Uterus (tissue), 4 donors: ENCODE measurements around the gene ACSS2. TPM values are rescaled to one million over a fixed set of nuclear protein-coding genes. Genes with fewer than 3 reads are reported as not detected.

ENCODE experiments used
- DNase-seq, 2 donors: peaks; one replicate each; pipeline ENCODE4 v3.0.0-alpha.2; 2019 to 2020
- H3K27ac ChIP-seq, 2 donors: fragments of 200-600 bp; sonication (generic); 1 replicate in 1 of 2; 2 replicates in 1 of 2; pipeline ENCODE4 v1.5.1; 2016 to 2018
- H3K27me3 ChIP-seq, 2 donors: fragments of 200-600 bp; sonication (generic); one replicate each; pipeline ENCODE4 v1.5.1; 2018 to 2019; ENCODE audit warnings: control low read depth in 1 of 2
- H3K36me3 ChIP-seq, 2 donors: fragments of 200-600 bp; sonication (generic); one replicate each; pipeline ENCODE4 v1.5.1; 2019; ENCODE audit warnings: control low read depth in 1 of 2
- H3K4me1 ChIP-seq, 2 donors: fragments of 200-600 bp; sonication (generic); one replicate each; pipeline ENCODE4 v1.5.1; 2018 to 2019; ENCODE audit warnings: control low read depth in 1 of 2
- H3K4me3 ChIP-seq, 2 donors: fragments of 200-600 bp; sonication (generic); 1 replicate in 1 of 2; 2 replicates in 1 of 2; pipeline ENCODE4 v1.5.1; 2018 to 2019; ENCODE audit warnings: mild to moderate bottlenecking in 1 of 2
- H3K9me3 ChIP-seq, 2 donors: fragments of 200-600 bp; sonication (generic); one replicate each; pipeline ENCODE4 v1.5.1; 2019; ENCODE audit warnings: control low read depth in 1 of 2
- POLR2A ChIP-seq, 2 donors: fragments of 450-650 bp; IDR thresholded peaks; one replicate each; pipeline ENCODE4 v1.6.1; 2016; ENCODE audit warnings: antibody characterized with exemption in 2 of 2, mild to moderate bottlenecking in 1 of 2, moderate library complexity in 1 of 2
- intact Hi-C: fragments of 100-400 bp; cut with DNase I; formaldehyde crosslinking; loops from one replicate; pipeline ENCODE4 v1.15.1; 2023; ENCODE audit warnings: low total_unique reads
- total RNA-seq, 4 donors: library from RNA; depleted of rRNA in 3 of 4; stranded (reverse); fragments of >200 nt in 3 of 4; gene quantifications; one replicate each; pipeline versions ENCODE4 v1.1.0 to v1.2.4, GENCODE V29; 2014 to 2023
- TF ChIP-seq, protein P1 (sequence below), 4 experiments: fragments of 200-600 bp in 2 of 4; fragments of 450-650 bp in 2 of 4; sonication (generic) in 2 of 4; IDR thresholded peaks; one replicate each; pipeline ENCODE4 v1.5.1; 2016 to 2019; ENCODE audit warnings: antibody characterized with exemption in 4 of 4, mild to moderate bottlenecking in 2 of 4, moderate library complexity in 1 of 4
- donor health status: DM: yes; HTN: yes; CAD: no.

Gene ACSS2
- total RNA-seq, 4 donors from 2014 or later, result 18.8 to 138 (median 48.7) TPM

DNA sequence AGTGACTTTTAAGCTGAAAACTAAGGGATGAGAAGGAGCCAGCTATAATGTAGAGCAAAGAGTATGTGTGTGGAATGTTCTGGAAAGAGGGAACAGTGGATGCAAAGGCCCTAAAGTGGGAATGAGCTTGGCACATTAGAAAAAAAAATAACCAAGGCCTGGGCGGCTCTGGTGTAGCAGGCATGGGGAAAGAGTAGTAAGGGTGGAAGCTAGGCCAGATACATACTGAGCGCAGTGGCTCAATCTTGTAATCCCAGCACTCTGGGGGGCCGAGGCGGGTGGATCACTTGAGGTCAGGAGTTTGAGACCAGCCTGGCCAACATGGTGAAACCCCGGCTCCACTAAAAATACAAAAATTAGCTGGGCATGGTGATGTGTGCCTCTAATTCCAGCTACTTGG is 12.2 kb upstream of the ACSS2 start:
- no peak overlapping the region for H3K4me3 ChIP-seq
- H3K36me3 ChIP-seq, result no peaks in the 10 kb centered on the region
- DNase-seq, result no peak
- H3K9me3 ChIP-seq, result no peaks in the 10 kb centered on the region
- no peak for TF ChIP-seq POLR2A (IDR thresholded peaks at IDR 0.05)
- TF ChIP-seq, protein P1, sequence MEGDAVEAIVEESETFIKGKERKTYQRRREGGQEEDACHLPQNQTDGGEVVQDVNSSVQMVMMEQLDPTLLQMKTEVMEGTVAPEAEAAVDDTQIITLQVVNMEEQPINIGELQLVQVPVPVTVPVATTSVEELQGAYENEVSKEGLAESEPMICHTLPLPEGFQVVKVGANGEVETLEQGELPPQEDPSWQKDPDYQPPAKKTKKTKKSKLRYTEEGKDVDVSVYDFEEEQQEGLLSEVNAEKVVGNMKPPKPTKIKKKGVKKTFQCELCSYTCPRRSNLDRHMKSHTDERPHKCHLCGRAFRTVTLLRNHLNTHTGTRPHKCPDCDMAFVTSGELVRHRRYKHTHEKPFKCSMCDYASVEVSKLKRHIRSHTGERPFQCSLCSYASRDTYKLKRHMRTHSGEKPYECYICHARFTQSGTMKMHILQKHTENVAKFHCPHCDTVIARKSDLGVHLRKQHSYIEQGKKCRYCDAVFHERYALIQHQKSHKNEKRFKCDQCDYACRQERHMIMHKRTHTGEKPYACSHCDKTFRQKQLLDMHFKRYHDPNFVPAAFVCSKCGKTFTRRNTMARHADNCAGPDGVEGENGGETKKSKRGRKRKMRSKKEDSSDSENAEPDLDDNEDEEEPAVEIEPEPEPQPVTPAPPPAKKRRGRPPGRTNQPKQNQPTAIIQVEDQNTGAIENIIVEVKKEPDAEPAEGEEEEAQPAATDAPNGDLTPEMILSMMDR (IDR thresholded peaks at IDR 0.05), result no peak
- H3K27me3 ChIP-seq, result no peaks in the 10 kb centered on the region
- no peaks in the 10 kb centered on the region for H3K4me1 ChIP-seq
- intact Hi-C loops, result no loop called here
- H3K27ac ChIP-seq, result no peak overlapping the region

DNA sequence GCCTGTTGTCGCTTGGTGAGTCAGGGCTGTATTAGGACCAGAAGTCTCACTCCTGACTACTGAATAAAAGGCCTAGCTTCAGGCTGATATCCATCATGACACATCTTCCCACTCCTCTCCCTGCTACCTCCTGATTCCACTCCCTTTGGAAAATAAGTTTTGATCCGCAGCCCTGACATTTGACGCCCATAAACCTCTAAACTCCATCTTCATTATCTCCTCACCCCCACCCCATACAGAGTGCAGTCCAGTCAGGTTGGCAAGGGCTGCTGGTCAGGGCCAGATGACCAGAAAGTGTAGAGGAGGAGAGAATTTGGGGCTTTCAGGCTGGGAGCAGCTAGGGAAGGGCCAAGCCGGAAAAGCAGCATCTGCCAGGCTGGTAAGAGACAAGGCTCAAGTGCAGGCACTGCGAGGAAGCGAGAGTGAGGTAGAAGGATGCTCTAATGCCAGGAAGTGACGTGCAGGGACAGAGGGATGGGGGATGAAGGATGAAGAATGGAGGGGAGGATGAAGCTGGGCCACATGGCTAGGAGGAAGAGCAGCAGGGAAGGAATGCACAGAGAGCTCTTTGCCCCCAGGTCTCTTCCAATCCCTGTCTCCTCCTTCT is 5.0 kb upstream of the ACSS2 start:
- DNase-seq, result no peak
- peak overlapping the region in 1 of 2 donors; percentile 66 for H3K4me3 ChIP-seq
- peak overlapping the region in 1 of 2 donors; percentile 81 for H3K27ac ChIP-seq
- TF ChIP-seq, protein P1 (IDR thresholded peaks at IDR 0.05), result no peak
- no peak for TF ChIP-seq POLR2A (IDR thresholded peaks at IDR 0.05)
- H3K9me3 ChIP-seq, result no peaks in the 10 kb centered on the region
- no peaks in the 10 kb centered on the region for H3K36me3 ChIP-seq
- H3K4me1 ChIP-seq, result peaks cover 0 to 6% of the 10 kb centered on the region in 2 donors
- H3K27me3 ChIP-seq, result no peaks in the 10 kb centered on the region
- intact Hi-C loops, result loop anchor here (5.0 to 10.0 kb wide), 2 partner anchors 86 to 223 kb away; partner anchors contain the start of genes GSS, MYH7B and TRPC4AP

DNA sequence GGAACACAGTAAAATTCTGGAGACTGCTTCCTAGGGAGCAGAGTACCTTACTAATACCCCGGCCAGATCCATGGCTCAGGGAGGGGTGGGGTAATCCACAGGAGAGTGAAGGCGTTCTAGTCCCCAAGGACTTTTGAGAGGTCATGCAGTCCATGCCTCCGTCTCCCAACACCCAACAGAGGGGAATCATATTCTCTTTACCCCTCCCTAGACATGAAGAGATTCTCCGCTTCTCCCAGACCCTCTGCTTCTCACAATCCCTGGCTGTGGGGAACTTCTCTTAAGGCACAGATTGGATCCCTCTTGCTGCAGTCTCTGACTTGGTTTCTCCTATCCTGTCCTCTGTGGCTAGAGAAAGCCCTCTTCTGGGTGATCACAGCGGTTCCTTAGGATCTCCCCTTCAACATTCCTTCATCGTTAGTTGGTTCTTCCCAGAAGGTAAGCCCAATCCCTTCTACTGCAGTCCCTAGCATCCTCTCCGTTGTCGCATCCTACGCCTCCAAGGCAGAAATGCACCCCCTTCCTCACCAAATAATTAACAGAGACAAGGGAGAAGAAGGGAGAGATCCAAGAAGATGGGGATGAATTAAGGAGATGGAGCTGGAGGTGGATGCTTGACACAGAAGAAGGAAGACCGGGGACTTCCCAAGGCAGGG is 4.3 kb upstream of the ACSS2 start:
- Histone ChIP-seq H3K27ac (peak overlapping the region; percentile 74 to 81), H3K36me3 (no peaks in the 10 kb centered on the region), H3K4me1 (peaks cover 0 to 6% of the 10 kb centered on the region in 2 donors), H3K4me3 (peak overlapping the region; percentile 66 to 69), H3K27me3 (no peaks in the 10 kb centered on the region), H3K9me3 (no peaks in the 10 kb centered on the region)
- DNase-seq, result no peak
- intact Hi-C loops, result loop anchor here (5.0 to 10.0 kb wide), 2 partner anchors 85 to 223 kb away; partner anchors contain the start of genes GSS, MYH7B and TRPC4AP
- TF ChIP-seq, protein P1 (IDR thresholded peaks at IDR 0.05), result no peak
- TF ChIP-seq POLR2A (IDR thresholded peaks at IDR 0.05), result no peak

DNA sequence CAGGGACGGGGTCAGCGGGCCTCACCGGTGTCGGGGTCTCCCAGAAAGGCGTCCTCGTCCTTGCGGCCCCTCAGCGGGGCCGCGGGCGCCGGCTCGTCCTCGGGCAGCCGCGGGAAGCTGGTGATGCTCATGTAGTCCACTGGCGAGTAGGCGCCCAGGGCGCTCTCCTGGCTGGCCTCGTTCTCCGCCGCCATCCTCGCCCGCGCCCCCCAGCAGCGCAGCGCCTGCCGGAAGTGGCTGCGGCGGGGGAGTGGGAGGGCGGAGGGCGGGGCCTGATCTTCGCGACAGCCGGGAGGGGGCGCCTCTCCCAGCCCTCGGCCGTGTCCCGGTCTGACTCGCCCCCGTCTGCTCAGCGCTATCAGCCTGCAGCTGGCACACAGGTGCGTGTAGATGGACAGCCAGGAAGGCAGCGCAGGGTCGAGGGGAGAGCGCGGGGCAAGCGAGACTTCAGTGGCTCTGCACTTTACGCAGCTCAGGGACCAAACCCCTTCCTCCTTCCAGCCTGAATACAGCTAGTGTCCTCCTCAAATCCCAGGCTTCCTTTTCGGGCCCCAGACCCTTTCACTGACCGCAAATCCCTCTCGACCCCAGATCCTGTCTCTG is 3.7 kb upstream of the ACSS2 start, which contains the start of gene GGT7:
TSS of gene GGT7 (minus strand) at position 235 of the 603 bp plus-strand sequence. CDS start at position 194, 41 bp downstream.
- Histone ChIP-seq H3K27ac (peak within 1 kb of the TSS; percentile 74 to 81), H3K27me3 (no peaks in the 10 kb centered on the region), H3K9me3 (no peaks in the 10 kb centered on the region), H3K4me1 (peaks cover 0 to 6% of the 10 kb centered on the region in 2 donors), H3K36me3 (no peaks in the 10 kb centered on the region), H3K4me3 (peak within 1 kb of the TSS; percentile 66 to 69)
- TF ChIP-seq, protein P1 (IDR thresholded peaks at IDR 0.05), result peak; percentile 61 to 79 (median 72)
- TF ChIP-seq POLR2A (IDR thresholded peaks at IDR 0.05), result peak in 1 of 2 donors; percentile 36
- DNase-seq, result peak; percentile 79 to 84
- intact Hi-C loops, result loop anchor here (5.0 to 10.0 kb wide), 2 partner anchors 85 to 222 kb away; partner anchors contain the start of genes GSS, MYH7B and TRPC4AP
